HG02884 (cell line): Measurements from ENCODE around the gene ANKS3.
"Not testable (repeated sequence)": the region's sequence is repeated elsewhere in the genome, so short reads cannot be mapped to it uniquely, and the experiment has no call there.

Experiments
- ATAC-seq: cut with Tn5 transposase; IDR thresholded peaks from one replicate; pipeline ENCODE4 v1.9.1; 2021; ENCODE audit warnings: mild to moderate bottlenecking, moderate library complexity; ENCODE audit not compliant: unreplicated experiment

The ANKS3 gene

DNA sequence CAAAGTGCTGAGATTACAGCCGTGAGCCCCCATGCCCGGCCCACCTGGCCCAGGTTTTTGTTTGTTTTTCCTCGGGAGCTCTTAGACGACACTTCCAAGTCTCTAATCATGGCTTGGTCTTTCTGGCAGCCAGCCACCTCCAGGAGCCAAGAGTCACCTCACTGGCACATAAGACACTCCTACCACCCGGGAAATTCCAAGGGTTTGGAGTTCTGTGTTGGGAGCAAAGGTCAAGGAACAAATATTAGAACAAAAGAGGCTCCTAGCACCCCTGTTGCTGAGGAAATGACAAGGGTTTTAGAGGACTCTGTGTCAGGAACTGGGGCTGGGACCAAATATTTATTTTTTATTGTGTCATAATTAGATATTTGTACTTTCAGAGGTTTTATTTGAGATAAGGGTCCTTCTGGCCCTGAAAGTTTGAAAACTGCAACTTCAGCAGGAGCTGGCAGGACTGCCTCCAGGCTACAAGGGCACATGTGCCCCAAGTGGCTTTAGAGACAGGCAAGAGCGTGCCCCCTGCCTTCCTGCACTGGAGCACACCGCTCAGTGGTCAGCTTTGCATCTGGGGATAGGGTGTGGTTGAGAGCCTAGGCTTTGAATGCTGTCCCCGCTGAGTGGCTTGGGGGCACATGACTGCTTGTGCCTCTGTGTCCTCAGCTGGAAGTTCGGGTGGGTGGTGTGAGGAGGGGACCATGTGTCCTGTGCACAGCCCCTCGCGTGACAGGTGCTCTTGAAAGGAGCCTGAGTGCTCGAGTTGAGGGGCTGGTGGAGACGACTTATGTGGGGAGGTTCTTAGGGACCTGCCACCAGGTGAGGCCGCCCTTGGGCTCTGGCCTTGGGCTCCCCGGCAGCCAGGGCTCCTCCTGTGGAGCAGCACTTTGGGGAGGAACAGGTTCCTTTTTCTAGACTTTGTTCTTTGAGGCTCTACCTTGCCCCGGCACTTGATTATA is 79.8 kb downstream of the ANKS3 start:
- no peak for ATAC-seq

- no peak for ATAC-seq
Observed at GRCh38 chr16:4652561-4652960, 81.5 kb downstream of the ANKS3 start.

DNA sequence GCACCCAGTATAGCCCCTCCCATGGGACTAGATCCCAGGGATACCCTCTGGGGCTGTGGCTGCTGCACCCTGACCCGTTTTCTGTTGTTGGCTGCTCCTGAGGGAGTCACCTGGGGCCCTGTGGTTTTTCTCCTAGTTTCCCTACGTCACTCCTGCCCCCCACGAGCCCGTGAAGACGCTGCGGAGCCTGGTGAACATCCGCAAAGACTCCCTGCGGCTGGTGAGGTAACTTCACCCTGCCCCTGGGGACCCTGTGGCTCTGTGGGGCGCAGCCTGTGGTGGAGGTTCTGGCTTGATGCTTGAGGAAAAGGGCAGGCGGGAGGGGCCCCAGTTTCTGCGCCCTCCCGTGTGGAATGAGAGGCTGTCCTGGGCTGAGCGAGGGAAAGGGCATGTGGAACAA is 82.2 kb downstream of the ANKS3 start:
- no peak for ATAC-seq

- ATAC-seq: not testable (repeated sequence)
Observed at GRCh38 chr16:4650443-4651074, 83.5 kb downstream of the ANKS3 start.

GRCh38 chr16:4649744-4650442 is 84.2 kb downstream of the ANKS3 start:
- no peak for ATAC-seq

GRCh38 chr16:4648917-4649316 is 85.2 kb downstream of the ANKS3 start:
- ATAC-seq: no peak

DNA sequence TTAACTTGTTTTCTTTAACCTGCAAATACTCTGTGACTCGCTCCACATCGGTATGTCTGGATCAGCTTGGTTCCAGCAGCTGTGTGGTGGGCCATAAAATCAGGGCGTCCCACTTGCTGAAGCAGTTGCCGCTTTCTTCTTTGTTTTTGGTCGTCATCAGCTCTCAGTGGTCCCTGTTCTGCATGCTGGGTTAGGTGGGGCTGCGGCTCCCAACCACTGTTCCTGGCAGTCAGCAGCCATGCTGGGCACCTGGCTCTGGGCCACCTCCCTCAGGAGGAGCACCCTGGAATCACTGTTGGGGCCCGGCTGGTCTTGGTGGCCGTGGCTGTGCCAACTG is 86.5 kb downstream of the ANKS3 start:
- ATAC-seq: no peak

DNA sequence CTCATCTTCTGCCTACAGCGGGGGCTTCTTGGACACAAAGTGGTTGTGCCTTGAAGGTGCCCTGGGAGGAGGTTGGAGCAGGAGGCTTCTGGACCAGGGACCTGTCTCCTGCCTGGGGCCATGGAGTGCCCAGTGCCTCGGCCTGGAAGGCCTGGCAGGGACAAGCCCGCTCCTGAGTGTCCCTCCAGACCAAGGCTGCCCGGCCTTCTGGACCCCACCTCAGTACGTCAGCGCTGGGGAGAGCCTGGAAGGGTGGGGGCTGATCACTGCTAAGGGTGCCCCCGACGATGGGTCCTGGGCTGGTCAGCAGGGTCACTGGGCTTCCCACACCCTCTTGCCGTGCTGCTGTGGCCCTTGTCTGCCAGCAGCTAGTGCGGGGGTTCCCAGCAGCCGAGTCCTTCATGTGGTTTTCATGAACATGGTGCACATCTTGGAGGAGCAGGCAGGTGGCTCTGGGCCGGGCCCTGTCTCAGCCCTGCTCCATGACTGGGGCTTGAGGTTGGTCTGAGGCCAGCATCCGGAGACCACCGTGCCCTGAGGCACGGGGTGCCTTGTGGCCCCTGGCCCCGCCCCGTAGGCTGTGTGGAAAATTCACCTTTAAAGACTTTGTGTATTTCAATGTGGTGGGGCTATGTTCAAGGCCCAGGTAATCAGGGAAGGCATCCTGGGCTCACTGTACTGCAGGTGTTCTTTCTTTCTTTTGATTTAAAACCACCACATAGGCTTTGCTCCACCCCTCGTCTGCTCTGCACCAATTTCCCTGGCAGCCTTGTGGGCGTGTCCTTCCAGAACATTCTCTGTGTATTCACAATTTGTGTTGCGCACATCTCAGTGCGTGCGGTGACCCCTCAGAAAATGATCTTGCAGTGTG is 87.1 kb downstream of the ANKS3 start:
- ATAC-seq: no peak
